GM18873 (cell line): Measurements from ENCODE around the gene RBBP5.

ENCODE experiments used
- ATAC-seq: cut with Tn5 transposase; IDR thresholded peaks from one replicate; pipeline ENCODE4 v1.9.1; 2021; ENCODE audit warnings: mild to moderate bottlenecking, moderate library complexity, moderate number of reproducible peaks; ENCODE audit not compliant: unreplicated experiment, low FRiP score

RBBP5 gene

GRCh38 chr1:205060746-205061145 lies 61.0 kb downstream of the RBBP5 start:
- no peak for ATAC-seq

- no peak for ATAC-seq
Measured at GRCh38 chr1:205059660-205060059, 62.1 kb downstream of the RBBP5 start.

- no peak for ATAC-seq
Measured at GRCh38 chr1:205058853-205059252, 62.9 kb downstream of the RBBP5 start.

- ATAC-seq, result no peak
Measured at GRCh38 chr1:205057808-205058575, 63.8 kb downstream of the RBBP5 start.

GRCh38 chr1:205056956-205057568 lies 64.7 kb downstream of the RBBP5 start:
- ATAC-seq, result no peak

- no peak for ATAC-seq
Measured at GRCh38 chr1:205056188-205056611, 65.6 kb downstream of the RBBP5 start.

- no peak for ATAC-seq
Measured at GRCh38 chr1:205054013-205054412, 67.8 kb downstream of the RBBP5 start.

GRCh38 chr1:205053296-205053695 lies 68.5 kb downstream of the RBBP5 start:
- ATAC-seq, result no peak

- no peak for ATAC-seq
Measured at GRCh38 chr1:205052690-205053089, 69.1 kb downstream of the RBBP5 start.

GRCh38 chr1:205049479-205049878 lies 72.3 kb downstream of the RBBP5 start:
- no peak for ATAC-seq

GRCh38 chr1:205048382-205048781 lies 73.4 kb downstream of the RBBP5 start:
- ATAC-seq, result no peak

- no peak for ATAC-seq
Measured at GRCh38 chr1:205047764-205048231, 74.0 kb downstream of the RBBP5 start.

GRCh38 chr1:205046870-205047269 lies 74.9 kb downstream of the RBBP5 start:
- ATAC-seq, result no peak

- ATAC-seq, result no peak
Measured at GRCh38 chr1:205045146-205045545, 76.6 kb downstream of the RBBP5 start.

- ATAC-seq, result no peak
Measured at GRCh38 chr1:205044741-205045140, 77.0 kb downstream of the RBBP5 start.

- ATAC-seq, result no peak
Measured at GRCh38 chr1:205043866-205044265, 77.9 kb downstream of the RBBP5 start.

GRCh38 chr1:205042911-205043806 lies 78.6 kb downstream of the RBBP5 start, which contains the start of gene CNTN2:
Gene CNTN2, plus strand, starts transcription at chr1:205043212. Its CDS starts 9,974 bp downstream, at chr1:205053186.
- no peak for ATAC-seq

GRCh38 chr1:205041998-205042910 lies 79.5 kb downstream of the RBBP5 start:
- no peak for ATAC-seq

- no peak for ATAC-seq
Measured at GRCh38 chr1:205041001-205041715, 80.6 kb downstream of the RBBP5 start.
